HL-60 (cell line): ENCODE results near the gene TMEM9.
"Not testable (repeated sequence)": the region's sequence is repeated elsewhere in the genome, so short reads cannot be mapped to it uniquely, and the experiment has no call there.

Experiments used
- DNase-seq, 2 experiments: peaks; one replicate each; pipeline ENCODE4 v3.0.0-alpha.2; 2010 to 2020; ENCODE audit warnings: low read depth in 1 of 2, low spot score in 1 of 2
- H3K27ac ChIP-seq: fragments of 250-450 bp; sonication (Bioruptor Pico); replicated peaks from 2 replicates; pipeline ENCODE4 v1.5.1; 2020; ENCODE audit warnings: mild to moderate bottlenecking, moderate library complexity
- H3K27me3 ChIP-seq: fragments of 250-450 bp; sonication (Bioruptor Pico); 2 replicates; pipeline ENCODE4 v1.5.1; 2021; ENCODE audit warnings: mild to moderate bottlenecking, moderate library complexity; ENCODE audit not compliant: insufficient read depth, poor library complexity, severe bottlenecking
- H3K4me3 ChIP-seq: replicated peaks from 2 replicates; pipeline ENCODE4 v1.5.1; 2011; ENCODE audit warnings: mild to moderate bottlenecking, control low read depth, low read length; ENCODE audit not compliant: insufficient read depth
- CTCF ChIP-seq: IDR thresholded peaks from one replicate; pipeline ENCODE4 v1.5.1; 2011; ENCODE audit warnings: low read length, control low read depth, inconsistent platforms; ENCODE audit not compliant: insufficient read depth
- GABPA ChIP-seq: IDR thresholded peaks from 2 replicates; pipeline ENCODE4 v1.6.1; 2012; ENCODE audit warnings: low read depth
- POLR2AphosphoS5 ChIP-seq: IDR thresholded peaks from 2 replicates; pipeline ENCODE4 v1.6.1; 2012; ENCODE audit warnings: low read depth
- REST ChIP-seq: IDR thresholded peaks from 2 replicates; pipeline ENCODE4 v1.6.1; 2012; ENCODE audit warnings: low read depth; ENCODE audit not compliant: insufficient replicate concordance
- SPI1 ChIP-seq: IDR thresholded peaks from 2 replicates; pipeline ENCODE4 v1.6.1; 2012; ENCODE audit warnings: low read depth, mild to moderate bottlenecking, borderline replicate concordance

TMEM9 gene

GRCh38 chr1:201164645-201165044, 10.4 kb upstream of the TMEM9 start:
- Histone ChIP-seq H3K27ac (no peak overlapping the region), H3K4me3 (no peak overlapping the region), H3K27me3 (no peaks in the 10 kb centered on the region)
- DNase-seq: no peak
- TF ChIP-seq GABPA (no peak), SPI1 (no peak), CTCF (no peak), REST (no peak), POLR2AphosphoS5 (no peak)

- Histone ChIP-seq H3K27me3 (no peaks in the 10 kb centered on the region), H3K27ac (no peak overlapping the region), H3K4me3 (no peak overlapping the region)
- DNase-seq: no peak
- TF ChIP-seq CTCF (no peak), GABPA (no peak), SPI1 (no peak), POLR2AphosphoS5 (no peak), REST (no peak)
Measured at GRCh38 chr1:201163707-201164106, 9.4 kb upstream of the TMEM9 start.

- not testable (repeated sequence) for H3K27ac ChIP-seq, DNase-seq, H3K4me3 ChIP-seq, H3K27me3 ChIP-seq
Measured at GRCh38 chr1:201163036-201163435, 8.8 kb upstream of the TMEM9 start.

- H3K27me3 ChIP-seq: no peaks in the 10 kb centered on the region
- no peak for TF ChIP-seq POLR2AphosphoS5
- TF ChIP-seq REST: no peak
- no peak for TF ChIP-seq CTCF
- no peak for TF ChIP-seq GABPA
- no peak for TF ChIP-seq SPI1
- H3K4me3 ChIP-seq: no peak overlapping the region
- no peak for DNase-seq
- no peak overlapping the region for H3K27ac ChIP-seq
Measured at GRCh38 chr1:201157949-201158348, 3.7 kb upstream of the TMEM9 start.
